ENCODE data around the gene DHDDS. TPM values are rescaled to one million over a fixed set of nuclear protein-coding genes. Genes with fewer than 3 reads are reported as not detected.

The DHDDS gene
- total RNA-seq, 1 donor from 2014 or later: 87.2 TPM

- Mint-ChIP-seq H3K27me3 (ENCODE audit: low read depth, unreplicated experiment) (no peaks in the 10 kb centered on the region), H3K4me1 (ENCODE audit: low read depth, unreplicated experiment) (peaks cover 12% of the 10 kb centered on the region), H3K27ac (ENCODE audit: unreplicated experiment) (peak overlapping the region; percentile 80), H3K36me3 (ENCODE audit: low read depth, unreplicated experiment) (peaks cover 5% of the 10 kb centered on the region), H3K4me3 (ENCODE audit: unreplicated experiment) (peak overlapping the region; percentile 92), H3K9me3 (ENCODE audit: unreplicated experiment) (no peaks in the 10 kb centered on the region)
- peak overlapping the region; percentile 95 for H3K4me2 ChIP-seq (ENCODE audit: low read length)
- H3K36me3 ChIP-seq (ENCODE audit: insufficient read depth, low read length): peaks cover 30% of the 10 kb centered on the region
- H2AFZ ChIP-seq (ENCODE audit: low read depth, low read length): no peak overlapping the region
- FAIRE-seq (no peak), DNase-seq (ENCODE audit: low read depth) (peak; percentile 73)
- peaks cover 22% of the 10 kb centered on the region for H3K4me1 ChIP-seq (ENCODE audit: insufficient read depth, low read length)
- peak overlapping the region; percentile 87 for H3K4me3 ChIP-seq (ENCODE audit: insufficient read depth, low read depth, low read length)
- H3K27ac ChIP-seq (ENCODE audit: low read depth, low read length): peak overlapping the region; percentile 95
- H3K9ac ChIP-seq (ENCODE audit: low read length): peak overlapping the region; percentile 97
- H3K9me3 ChIP-seq (ENCODE audit: insufficient read depth, low read depth, low read length): no peaks in the 10 kb centered on the region
- H4K20me1 ChIP-seq (ENCODE audit: insufficient read depth, low read length): peaks cover 60% of the 10 kb centered on the region
- TF ChIP-seq CTCF (IDR thresholded peaks at IDR 0.05; ENCODE audit: insufficient read depth, low read depth, low read length): no peak
- no peak for TF ChIP-seq EZH2 (IDR thresholded peaks at IDR 0.05; ENCODE audit: insufficient read depth, low read length)
- H3K27me3 ChIP-seq (ENCODE audit: insufficient read depth, low read length): no peaks in the 10 kb centered on the region
- H3K79me2 ChIP-seq (ENCODE audit: insufficient read depth, low read length): peaks cover 20% of the 10 kb centered on the region
Observed at GRCh38 chr1:26472901-26473845, 41.1 kb downstream of the DHDDS start.

GRCh38 chr1:26474818-26475217 lies 42.7 kb downstream of the DHDDS start:
- no peaks in the 10 kb centered on the region for H3K27me3 ChIP-seq (ENCODE audit: insufficient read depth, low read length)
- H3K9ac ChIP-seq (ENCODE audit: low read length): no peak overlapping the region
- Mint-ChIP-seq H3K9me3 (ENCODE audit: unreplicated experiment) (no peaks in the 10 kb centered on the region), H3K36me3 (ENCODE audit: low read depth, unreplicated experiment) (peaks cover 6% of the 10 kb centered on the region), H3K27ac (ENCODE audit: unreplicated experiment) (no peak overlapping the region), H3K4me1 (ENCODE audit: low read depth, unreplicated experiment) (peaks cover 12% of the 10 kb centered on the region), H3K27me3 (ENCODE audit: low read depth, unreplicated experiment) (no peaks in the 10 kb centered on the region), H3K4me3 (ENCODE audit: unreplicated experiment) (peak overlapping the region; percentile 24)
- H3K4me2 ChIP-seq (ENCODE audit: low read length): peak overlapping the region; percentile 95
- H2AFZ ChIP-seq (ENCODE audit: low read depth, low read length): no peak overlapping the region
- FAIRE-seq: no peak
- TF ChIP-seq EZH2 (IDR thresholded peaks at IDR 0.05; ENCODE audit: insufficient read depth, low read length): no peak
- TF ChIP-seq CTCF (IDR thresholded peaks at IDR 0.05; ENCODE audit: insufficient read depth, low read depth, low read length): no peak
- no peak for DNase-seq (ENCODE audit: low read depth)
- H3K36me3 ChIP-seq (ENCODE audit: insufficient read depth, low read length): peaks cover 34% of the 10 kb centered on the region
- H4K20me1 ChIP-seq (ENCODE audit: insufficient read depth, low read length): peaks cover 57% of the 10 kb centered on the region
- H3K27ac ChIP-seq (ENCODE audit: low read depth, low read length): no peak overlapping the region
- H3K4me1 ChIP-seq (ENCODE audit: insufficient read depth, low read length): peaks cover 22% of the 10 kb centered on the region
- peaks cover 20% of the 10 kb centered on the region for H3K79me2 ChIP-seq (ENCODE audit: insufficient read depth, low read length)
- H3K4me3 ChIP-seq (ENCODE audit: insufficient read depth, low read depth, low read length): no peak overlapping the region
- no peaks in the 10 kb centered on the region for H3K9me3 ChIP-seq (ENCODE audit: insufficient read depth, low read depth, low read length)

GRCh38 chr1:26475989-26476388 lies 43.9 kb downstream of the DHDDS start:
- no peak overlapping the region for H3K27ac Mint-ChIP-seq (ENCODE audit: unreplicated experiment)
- Histone ChIP-seq H4K20me1 (ENCODE audit: insufficient read depth, low read length) (peaks cover 45% of the 10 kb centered on the region), H3K9me3 (ENCODE audit: insufficient read depth, low read depth, low read length) (no peaks in the 10 kb centered on the region), H3K4me1 (ENCODE audit: insufficient read depth, low read length) (peaks cover 19% of the 10 kb centered on the region), H3K79me2 (ENCODE audit: insufficient read depth, low read length) (peaks cover 20% of the 10 kb centered on the region), H3K27ac (ENCODE audit: low read depth, low read length) (no peak overlapping the region), H3K4me2 (ENCODE audit: low read length) (no peak overlapping the region), H3K4me3 (ENCODE audit: insufficient read depth, low read depth, low read length) (no peak overlapping the region), H3K27me3 (ENCODE audit: insufficient read depth, low read length) (no peaks in the 10 kb centered on the region), H3K9ac (ENCODE audit: low read length) (no peak overlapping the region), H3K36me3 (ENCODE audit: insufficient read depth, low read length) (peaks cover 34% of the 10 kb centered on the region), H2AFZ (ENCODE audit: low read depth, low read length) (no peak overlapping the region)
- TF ChIP-seq CTCF (IDR thresholded peaks at IDR 0.05; ENCODE audit: insufficient read depth, low read depth, low read length): no peak
- no peak for TF ChIP-seq EZH2 (IDR thresholded peaks at IDR 0.05; ENCODE audit: insufficient read depth, low read length)
- DNase-seq (ENCODE audit: low read depth): no peak
- no peak for FAIRE-seq
- H3K27me3 Mint-ChIP-seq (ENCODE audit: low read depth, unreplicated experiment): no peaks in the 10 kb centered on the region
- H3K36me3 Mint-ChIP-seq (ENCODE audit: low read depth, unreplicated experiment): peaks cover 6% of the 10 kb centered on the region
- H3K4me1 Mint-ChIP-seq (ENCODE audit: low read depth, unreplicated experiment): peaks cover 12% of the 10 kb centered on the region
- H3K9me3 Mint-ChIP-seq (ENCODE audit: unreplicated experiment): no peaks in the 10 kb centered on the region
- H3K4me3 Mint-ChIP-seq (ENCODE audit: unreplicated experiment): no peak overlapping the region

Measured in astrocyte (in vitro differentiated cells and primary cell).